Stimulated activated CD4-positive, alpha-beta T cell treated with anti-CD3 and anti-CD28 coated beads, TNF-alpha, amount 100 ng/mL, for 24 hours (primary cell): ENCODE measurements around the gene CFAP100.

Source experiments
- DNase-seq, 3 experiments: peaks; one replicate each; pipeline ENCODE4 v3.0.0-alpha.2; 2020; ENCODE audit warnings: low read depth in 3 of 3

CFAP100 gene

DNA sequence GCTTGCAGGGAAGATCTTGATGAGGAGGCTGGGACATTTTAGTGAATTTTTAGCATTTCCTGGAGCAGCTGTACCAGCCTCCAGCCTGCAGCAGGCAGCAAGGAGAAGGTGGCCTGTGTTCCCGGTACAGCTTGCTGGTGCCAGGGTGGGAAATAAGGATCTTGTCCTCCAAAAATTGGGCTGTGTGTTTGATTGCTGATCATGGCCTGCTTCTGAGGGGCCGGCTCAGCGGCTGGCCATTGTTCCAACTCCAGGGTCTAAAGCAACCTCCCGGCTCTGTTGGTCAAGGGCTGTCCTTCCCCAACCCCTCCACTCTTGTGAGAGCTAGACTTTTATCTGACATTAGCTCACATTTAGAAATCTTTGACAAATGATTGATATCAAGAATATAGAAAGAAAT, 5.0 kb downstream of the CFAP100 start:
- no peak for DNase-seq

- no peak for DNase-seq
These were observed 7.0 kb downstream of the CFAP100 start for GRCh38 chr3:126401611-126402160.

DNA sequence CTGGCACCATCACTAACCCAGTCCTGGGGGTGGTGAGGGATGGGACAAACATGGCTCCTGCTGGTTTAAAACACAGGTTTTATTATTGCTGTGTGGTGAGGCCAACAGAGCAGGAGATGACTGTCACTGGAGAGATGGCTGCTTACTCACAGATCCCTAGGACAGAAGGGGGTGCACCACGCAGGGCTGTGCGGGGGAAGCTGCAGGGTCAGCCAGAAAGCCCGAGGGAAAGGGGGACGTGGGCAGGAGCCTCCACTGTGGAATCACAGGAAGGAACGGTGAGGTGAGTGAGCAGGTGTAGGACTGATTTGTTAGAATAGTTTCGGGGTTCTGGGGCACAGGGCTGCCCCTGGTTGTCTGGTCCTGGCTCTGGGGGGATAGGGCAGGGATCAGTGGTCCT, 7.5 kb downstream of the CFAP100 start:
- DNase-seq = no peak

DNA sequence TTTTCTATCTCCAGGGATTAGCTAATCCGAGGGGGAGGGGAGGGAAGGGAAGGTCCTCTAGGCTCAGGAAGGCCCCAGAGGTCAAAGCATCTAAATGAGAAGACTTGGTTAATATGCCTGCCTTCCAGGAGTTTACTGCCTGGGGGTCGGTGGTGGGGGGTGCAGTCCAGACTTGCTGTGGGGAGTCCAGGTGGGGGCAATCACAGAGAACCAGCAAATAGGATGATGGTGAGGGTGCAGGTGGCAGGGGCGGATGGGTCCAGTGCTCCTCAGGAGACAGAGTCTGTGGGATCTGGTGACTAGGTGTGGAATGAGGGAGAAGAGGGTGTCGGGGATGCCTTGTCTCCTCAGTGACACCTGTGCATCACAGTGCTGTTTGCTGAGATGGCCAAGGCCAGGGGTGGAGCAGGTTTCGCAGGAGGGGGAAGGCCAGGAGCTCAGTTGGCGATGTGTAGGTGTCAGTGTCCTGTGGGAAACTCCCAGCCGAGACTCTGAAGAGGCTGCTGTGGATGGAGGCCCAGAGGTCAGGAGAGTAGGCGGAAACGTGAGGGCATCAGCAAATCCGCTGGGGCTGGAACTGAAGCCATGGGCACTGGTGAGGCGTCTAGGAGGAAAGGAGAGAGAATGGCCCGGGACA, 8.1 kb downstream of the CFAP100 start:
- no peak for DNase-seq

DNA sequence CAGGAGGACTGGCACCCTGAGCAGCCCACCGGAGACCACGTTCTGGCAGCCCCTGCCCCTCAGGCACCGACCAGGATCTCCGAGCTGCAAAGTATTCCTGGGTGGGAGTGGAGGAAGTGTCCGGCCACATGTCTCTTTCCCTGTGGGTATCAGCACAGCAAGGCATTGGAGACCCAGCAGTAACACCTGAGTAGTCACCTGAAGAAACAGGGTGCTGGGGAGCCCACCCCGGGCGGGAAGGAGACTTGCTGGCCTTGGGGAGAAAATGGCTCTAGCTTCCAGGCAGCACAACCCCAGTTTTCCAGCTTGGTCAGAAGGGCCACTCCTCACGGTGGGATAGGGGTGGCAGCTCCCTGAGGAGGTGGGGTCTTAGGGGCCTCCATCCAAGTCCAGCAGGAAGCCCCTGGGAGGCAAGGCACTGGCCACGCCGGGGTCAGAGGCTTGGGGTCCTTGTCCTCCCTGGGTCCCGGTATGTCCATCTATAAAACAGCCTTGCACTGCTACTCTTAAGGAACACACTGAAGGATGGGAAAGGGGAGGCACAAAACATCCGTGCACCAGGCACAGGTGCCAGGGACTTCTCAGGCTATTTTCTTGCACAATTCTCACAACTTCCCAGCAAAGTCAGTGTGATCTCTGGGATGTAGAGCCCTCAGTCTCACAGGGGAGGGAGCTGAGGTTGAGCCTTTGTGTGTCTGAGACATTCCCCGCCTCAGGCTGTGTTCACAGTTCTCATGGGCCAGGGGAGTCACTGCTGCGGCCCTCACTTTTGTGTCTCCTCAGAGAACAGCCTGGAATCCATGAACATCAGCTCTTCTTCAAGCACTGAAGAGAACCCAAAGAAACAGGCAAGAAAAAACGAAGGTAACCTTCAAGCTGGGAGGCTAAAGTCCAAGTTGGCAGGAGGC, 11.9 kb downstream of the CFAP100 start:
- no peak for DNase-seq

GRCh38 chr3:126407412-126408044, 12.8 kb downstream of the CFAP100 start:
- no peak for DNase-seq

GRCh38 chr3:126408099-126408498, 13.4 kb downstream of the CFAP100 start:
- no peak for DNase-seq

DNA sequence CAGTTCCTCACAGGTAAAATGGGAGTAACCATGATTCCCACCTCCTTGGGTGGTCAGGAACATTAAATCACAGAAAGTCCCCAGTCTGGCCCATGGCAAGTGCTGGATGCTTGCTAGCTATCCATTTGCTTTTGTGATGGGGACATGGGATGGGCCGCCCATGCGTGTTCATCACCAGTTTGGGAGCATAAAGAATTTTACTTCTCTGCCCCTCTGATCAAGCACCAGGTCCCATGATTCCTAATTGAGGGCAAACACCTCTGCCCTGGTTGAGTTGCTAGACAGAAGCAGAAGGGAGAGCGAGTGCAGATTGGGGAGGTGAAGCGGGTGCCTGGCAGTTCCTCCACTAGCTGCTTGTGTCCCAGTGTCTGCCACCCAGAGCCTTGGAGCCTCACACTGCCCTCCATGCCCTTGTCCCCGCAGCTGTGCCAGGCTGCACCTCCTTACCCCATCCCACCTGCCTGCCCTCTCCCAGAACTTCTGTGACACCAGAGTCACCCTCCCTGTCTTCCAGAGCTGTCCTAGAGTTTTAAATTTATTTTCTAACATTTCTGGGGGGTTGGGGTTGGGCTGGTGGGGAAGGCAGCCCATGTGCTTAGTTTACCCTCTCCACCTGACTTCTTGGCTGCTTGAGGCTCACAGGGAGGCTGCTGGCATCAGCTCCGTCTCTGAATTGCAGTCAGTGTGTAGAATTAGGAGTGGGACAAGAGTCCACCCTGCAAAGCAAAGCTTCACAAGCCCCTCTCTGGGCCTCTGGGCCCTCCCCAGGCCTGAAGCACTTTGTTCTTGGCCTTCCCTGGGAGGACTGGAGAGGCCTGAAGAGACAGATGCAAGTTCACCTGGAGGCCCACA, 18.4 kb downstream of the CFAP100 start:
- DNase-seq = no peak

GRCh38 chr3:126413693-126414080, 19.0 kb downstream of the CFAP100 start:
- DNase-seq = no peak

GRCh38 chr3:126414406-126414805, 19.7 kb downstream of the CFAP100 start:
- no peak for DNase-seq

DNA sequence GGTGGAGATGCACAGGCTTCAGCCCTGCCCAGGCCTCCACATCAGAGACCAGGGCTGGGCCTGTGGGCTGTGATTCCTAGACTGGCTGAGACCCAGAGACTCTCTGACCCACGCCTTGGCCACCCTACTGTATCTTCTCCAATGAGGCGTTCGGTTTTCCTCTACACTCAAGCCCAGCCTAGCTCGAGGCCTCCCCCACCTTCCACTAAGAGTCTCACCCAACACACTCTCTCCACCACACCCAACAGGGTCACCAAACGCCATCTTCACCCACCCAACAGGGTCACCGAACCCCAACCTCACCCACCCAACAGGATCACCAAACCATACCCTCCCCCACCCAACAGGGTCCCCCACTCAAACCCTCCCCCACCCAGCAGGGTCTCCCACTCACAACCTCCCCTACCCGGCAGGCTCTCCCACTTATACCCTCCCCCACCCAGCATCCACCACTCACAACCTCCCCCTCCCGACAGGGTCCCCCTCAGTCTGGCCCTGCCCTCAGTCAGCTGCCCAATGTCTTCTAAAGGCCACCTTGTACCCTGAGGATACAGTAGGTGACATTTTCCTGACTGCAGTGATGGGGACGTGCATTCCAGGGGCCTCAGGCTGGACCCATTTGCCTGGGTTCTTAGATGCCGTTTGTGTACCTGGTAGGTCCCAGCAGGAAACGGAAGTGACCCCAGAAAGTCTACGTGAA, 20.4 kb downstream of the CFAP100 start:
- no peak for DNase-seq

- DNase-seq = no peak
These were observed 21.2 kb downstream of the CFAP100 start for GRCh38 chr3:126415661-126416591.

- no peak for DNase-seq
These were observed 22.2 kb downstream of the CFAP100 start for GRCh38 chr3:126416943-126417342.

GRCh38 chr3:126417515-126417914, 22.8 kb downstream of the CFAP100 start:
- no peak for DNase-seq

DNA sequence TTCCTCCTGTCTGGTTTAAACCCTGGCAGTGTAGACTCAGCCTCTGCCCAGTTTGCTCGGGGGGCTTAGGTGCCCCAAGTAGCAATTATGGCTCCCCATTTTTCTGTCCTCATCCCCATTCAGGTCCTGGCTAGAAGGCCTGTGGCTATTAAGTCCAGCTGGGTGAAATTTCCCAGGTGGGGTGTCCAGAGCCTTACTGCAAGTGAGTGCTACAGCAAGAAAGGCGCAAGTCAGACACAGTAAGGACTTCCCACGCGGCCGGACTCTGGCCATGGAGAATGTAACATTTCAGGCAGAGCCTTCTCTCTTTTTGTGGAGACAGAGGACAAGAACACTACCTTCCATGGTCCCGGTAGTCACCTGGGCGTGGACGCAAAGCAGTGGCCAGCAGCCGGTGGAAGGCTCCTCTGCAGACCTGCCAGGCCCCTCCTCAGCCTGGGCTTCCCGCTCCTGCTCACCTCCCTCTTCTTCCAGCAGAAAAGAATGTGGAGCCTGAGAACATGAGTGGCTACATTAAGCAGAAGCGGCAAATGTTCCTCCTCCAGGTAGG, 23.3 kb downstream of the CFAP100 start:
- DNase-seq = no peak

GRCh38 chr3:126418661-126419131, 24.0 kb downstream of the CFAP100 start:
- no peak for DNase-seq

- no peak for DNase-seq
These were observed 24.5 kb downstream of the CFAP100 start for GRCh38 chr3:126419151-126419703.

- DNase-seq = no peak
These were observed 25.4 kb downstream of the CFAP100 start for GRCh38 chr3:126419886-126420786.
